Measurements from ENCODE around the gene RRM1.
A peak's percentile ranks its signal among the peaks of the same experiment; 100 is the strongest.

Gene RRM1

DNA sequence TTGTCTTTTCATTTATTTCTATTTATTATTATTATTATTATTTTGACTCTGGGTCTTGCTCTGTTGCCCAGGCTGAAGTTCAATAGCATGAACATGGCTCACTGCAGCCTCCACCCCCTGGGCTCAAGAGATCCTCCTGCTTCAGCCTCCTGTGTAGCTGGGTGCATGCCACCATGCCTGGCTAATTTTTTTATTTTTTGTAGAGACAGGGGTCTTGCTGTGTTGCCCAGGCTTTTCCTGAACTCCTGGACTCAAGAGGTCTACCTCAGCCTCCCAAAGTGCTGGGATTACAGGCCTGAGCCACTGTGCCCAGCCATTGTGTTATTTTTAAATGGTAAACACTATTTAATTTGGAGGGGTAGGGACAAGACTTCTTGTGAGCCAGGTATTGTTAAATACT lies 23.3 kb upstream of the RRM1 start:
- H3K9me3 ChIP-seq (ENCODE audit: low read depth, low read length): no peaks in the 10 kb centered on the region
- H3K36me3 ChIP-seq (ENCODE audit: insufficient read depth, low read length): no peaks in the 10 kb centered on the region
- no peak overlapping the region for H3K9ac ChIP-seq (ENCODE audit: insufficient read length)
- no peak for DNase-seq (ENCODE audit: low read depth, low spot score)
- H3K4me3 ChIP-seq: no peak overlapping the region
- no peak overlapping the region for H3K27ac ChIP-seq
- TF ChIP-seq POLR2AphosphoS5 (IDR thresholded peaks at IDR 0.05; ENCODE audit: borderline replicate concordance, low read depth, low read length) (no peak), EZH2 (IDR thresholded peaks at IDR 0.05) (no peak), FOXP2 (optimal IDR thresholded peaks at IDR 0.05; ENCODE audit: control extremely low read depth, extremely low read length, insufficient read depth) (no peak)

- Histone ChIP-seq H3K4me3 (no peak overlapping the region), H3K36me3 (ENCODE audit: insufficient read depth, low read length) (no peaks in the 10 kb centered on the region), H3K27ac (no peak overlapping the region), H3K9me3 (ENCODE audit: low read depth, low read length) (no peaks in the 10 kb centered on the region), H3K9ac (ENCODE audit: insufficient read length) (no peak overlapping the region)
- TF ChIP-seq FOXP2 (optimal IDR thresholded peaks at IDR 0.05; ENCODE audit: control extremely low read depth, extremely low read length, insufficient read depth): no peak
- no peak for TF ChIP-seq POLR2AphosphoS5 (IDR thresholded peaks at IDR 0.05; ENCODE audit: borderline replicate concordance, low read depth, low read length)
- no peak for TF ChIP-seq EZH2 (IDR thresholded peaks at IDR 0.05)
- no peak for DNase-seq (ENCODE audit: low read depth, low spot score)
Observed at GRCh38 chr11:4071914-4072313, 22.7 kb upstream of the RRM1 start.

GRCh38 chr11:4072668-4073285 lies 21.8 kb upstream of the RRM1 start:
- DNase-seq (ENCODE audit: low read depth, low spot score): peak; percentile 67
- Histone ChIP-seq H3K9me3 (ENCODE audit: low read depth, low read length) (no peaks in the 10 kb centered on the region), H3K9ac (ENCODE audit: insufficient read length) (no peak overlapping the region), H3K4me3 (no peak overlapping the region), H3K27ac (no peak overlapping the region), H3K36me3 (ENCODE audit: insufficient read depth, low read length) (no peaks in the 10 kb centered on the region)
- TF ChIP-seq POLR2AphosphoS5 (IDR thresholded peaks at IDR 0.05; ENCODE audit: borderline replicate concordance, low read depth, low read length) (no peak), EZH2 (IDR thresholded peaks at IDR 0.05) (no peak), FOXP2 (optimal IDR thresholded peaks at IDR 0.05; ENCODE audit: control extremely low read depth, extremely low read length, insufficient read depth) (no peak)

DNA sequence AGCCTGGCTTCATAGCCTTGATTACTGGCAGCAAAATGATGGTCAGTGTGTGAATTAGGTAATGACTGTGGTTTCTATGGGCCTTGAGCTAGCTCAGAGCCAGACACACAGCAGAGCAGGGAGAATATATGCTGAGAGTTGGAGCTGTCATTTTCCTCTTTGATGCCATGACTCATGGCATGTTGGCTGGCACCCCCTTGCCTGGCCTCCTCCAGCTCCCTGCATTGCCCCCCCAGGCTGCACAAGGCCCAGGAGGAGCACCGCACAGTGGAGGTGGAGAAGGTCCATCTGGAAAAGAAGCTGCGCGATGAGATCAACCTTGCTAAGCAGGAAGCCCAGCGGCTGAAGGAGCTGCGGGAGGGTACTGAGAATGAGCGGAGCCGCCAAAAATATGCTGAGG lies 20.3 kb upstream of the RRM1 start:
- H3K9me3 ChIP-seq (ENCODE audit: low read depth, low read length): no peaks in the 10 kb centered on the region
- H3K36me3 ChIP-seq (ENCODE audit: insufficient read depth, low read length): no peaks in the 10 kb centered on the region
- H3K4me3 ChIP-seq: no peak overlapping the region
- no peak for DNase-seq (ENCODE audit: low read depth, low spot score)
- no peak for TF ChIP-seq FOXP2 (optimal IDR thresholded peaks at IDR 0.05; ENCODE audit: control extremely low read depth, extremely low read length, insufficient read depth)
- TF ChIP-seq EZH2 (IDR thresholded peaks at IDR 0.05): no peak
- no peak for TF ChIP-seq POLR2AphosphoS5 (IDR thresholded peaks at IDR 0.05; ENCODE audit: borderline replicate concordance, low read depth, low read length)
- H3K27ac ChIP-seq: no peak overlapping the region
- H3K9ac ChIP-seq (ENCODE audit: insufficient read length): no peak overlapping the region

DNA sequence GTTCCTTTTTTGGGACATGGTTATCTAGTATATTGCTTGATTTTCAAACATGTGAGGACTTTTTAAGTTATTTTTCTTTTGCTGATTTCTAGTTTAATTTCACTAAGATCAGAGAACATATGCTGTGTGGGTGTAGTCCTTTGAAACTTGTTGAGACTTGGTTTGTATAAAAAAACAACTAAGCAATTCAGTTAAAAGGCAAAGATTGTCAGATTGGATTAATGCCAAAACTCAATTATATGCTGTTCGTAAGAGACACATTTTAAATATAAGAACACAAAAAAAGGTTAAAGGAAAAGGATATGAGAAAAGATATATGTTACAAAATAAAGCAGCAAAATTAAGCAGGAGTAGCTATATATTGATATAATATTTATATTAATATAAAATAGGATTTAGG lies 17.8 kb upstream of the RRM1 start:
- no peak for DNase-seq (ENCODE audit: low read depth, low spot score)
- Histone ChIP-seq H3K36me3 (ENCODE audit: insufficient read depth, low read length) (no peaks in the 10 kb centered on the region), H3K9ac (ENCODE audit: insufficient read length) (no peak overlapping the region), H3K27ac (no peak overlapping the region), H3K9me3 (ENCODE audit: low read depth, low read length) (no peaks in the 10 kb centered on the region), H3K4me3 (no peak overlapping the region)
- TF ChIP-seq FOXP2 (optimal IDR thresholded peaks at IDR 0.05; ENCODE audit: control extremely low read depth, extremely low read length, insufficient read depth) (no peak), POLR2AphosphoS5 (IDR thresholded peaks at IDR 0.05; ENCODE audit: borderline replicate concordance, low read depth, low read length) (no peak), EZH2 (IDR thresholded peaks at IDR 0.05) (no peak)

DNA sequence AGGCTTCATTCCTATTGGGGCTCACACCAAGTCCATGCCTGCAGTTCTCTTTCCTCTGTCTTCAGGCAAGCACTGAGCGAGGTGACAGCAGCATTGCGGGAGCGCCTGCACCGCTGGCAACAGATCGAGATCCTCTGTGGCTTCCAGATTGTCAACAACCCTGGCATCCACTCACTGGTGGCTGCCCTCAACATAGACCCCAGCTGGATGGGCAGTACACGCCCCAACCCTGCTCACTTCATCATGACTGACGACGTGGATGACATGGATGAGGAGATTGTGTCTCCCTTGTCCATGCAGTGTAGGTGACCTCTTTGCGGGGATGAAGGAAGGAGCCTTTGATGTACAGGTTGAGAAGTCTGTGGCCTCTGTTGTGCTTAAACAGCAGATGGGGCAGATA lies 11.4 kb upstream of the RRM1 start:
- no peaks in the 10 kb centered on the region for H3K36me3 ChIP-seq (ENCODE audit: insufficient read depth, low read length)
- DNase-seq (ENCODE audit: low read depth, low spot score): no peak
- H3K27ac ChIP-seq: no peak overlapping the region

DNA sequence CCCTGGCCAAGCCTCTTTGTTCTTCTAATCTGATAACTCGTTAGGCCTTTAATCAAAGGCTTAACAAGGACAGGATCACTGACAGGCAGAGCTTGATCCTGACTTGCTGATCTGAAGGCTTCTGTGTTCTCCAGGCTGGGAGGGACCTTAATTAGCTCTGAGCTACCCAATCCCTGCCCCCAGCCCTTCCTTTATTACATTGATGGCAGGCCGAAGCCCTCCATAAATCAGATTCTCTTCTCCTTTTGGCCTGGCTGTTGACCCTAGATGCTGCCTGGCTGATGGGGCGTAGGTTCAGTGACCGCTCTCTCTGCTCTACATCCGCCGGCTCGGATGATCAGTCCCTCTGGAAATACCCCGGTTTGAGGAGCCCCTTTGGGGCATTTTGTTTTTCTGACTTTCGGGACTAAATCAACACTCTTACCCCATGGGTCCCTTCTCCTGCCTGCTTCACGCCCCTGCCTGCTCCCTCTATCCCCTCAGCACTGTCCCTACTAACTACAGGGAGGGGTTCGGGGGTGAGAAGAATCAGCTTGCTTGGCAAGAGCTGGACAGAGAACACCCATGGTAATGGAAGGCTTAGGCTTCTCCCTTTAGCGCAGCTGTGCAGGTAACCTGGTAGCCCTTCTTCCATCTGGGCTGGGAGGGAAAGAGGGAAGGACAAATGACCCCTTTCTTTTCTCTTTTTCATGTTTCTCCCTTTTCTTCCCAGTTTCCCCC lies 10.0 kb upstream of the RRM1 start:
- Histone ChIP-seq H3K36me3 (ENCODE audit: insufficient read depth, low read length) (no peaks in the 10 kb centered on the region), H3K27ac (no peak overlapping the region), H3K4me3 (no peak overlapping the region), H3K9me3 (ENCODE audit: low read depth, low read length) (no peaks in the 10 kb centered on the region), H3K9ac (ENCODE audit: insufficient read length) (no peak overlapping the region)
- DNase-seq (ENCODE audit: low read depth, low spot score): no peak
- TF ChIP-seq POLR2AphosphoS5 (IDR thresholded peaks at IDR 0.05; ENCODE audit: borderline replicate concordance, low read depth, low read length) (no peak), EZH2 (IDR thresholded peaks at IDR 0.05) (no peak), FOXP2 (optimal IDR thresholded peaks at IDR 0.05; ENCODE audit: control extremely low read depth, extremely low read length, insufficient read depth) (no peak)

More for the DNA sequence above, 11.4 kb upstream of the RRM1 start:
- H3K9ac ChIP-seq (ENCODE audit: insufficient read length): no peak overlapping the region
- TF ChIP-seq POLR2AphosphoS5 (IDR thresholded peaks at IDR 0.05; ENCODE audit: borderline replicate concordance, low read depth, low read length) (no peak), EZH2 (IDR thresholded peaks at IDR 0.05) (no peak), FOXP2 (optimal IDR thresholded peaks at IDR 0.05; ENCODE audit: control extremely low read depth, extremely low read length, insufficient read depth) (no peak)
- H3K9me3 ChIP-seq (ENCODE audit: low read depth, low read length): no peaks in the 10 kb centered on the region
- no peak overlapping the region for H3K4me3 ChIP-seq

- TF ChIP-seq POLR2AphosphoS5 (IDR thresholded peaks at IDR 0.05; ENCODE audit: borderline replicate concordance, low read depth, low read length): no peak
- Histone ChIP-seq H3K36me3 (ENCODE audit: insufficient read depth, low read length) (no peaks in the 10 kb centered on the region), H3K9ac (ENCODE audit: insufficient read length) (no peak overlapping the region), H3K27ac (no peak overlapping the region), H3K4me3 (no peak overlapping the region), H3K9me3 (ENCODE audit: low read depth, low read length) (no peaks in the 10 kb centered on the region)
- DNase-seq (ENCODE audit: low read depth, low spot score): no peak
Observed at GRCh38 chr11:4085575-4085974, 9.0 kb upstream of the RRM1 start.

Measured in SK-N-MC (cell line).